ENCODE data around the gene RAD21L1.
"Not testable (repeated sequence)": the region's sequence is repeated elsewhere in the genome, so short reads cannot be mapped to it uniquely, and the experiment has no call there.

The RAD21L1 gene

DNA sequence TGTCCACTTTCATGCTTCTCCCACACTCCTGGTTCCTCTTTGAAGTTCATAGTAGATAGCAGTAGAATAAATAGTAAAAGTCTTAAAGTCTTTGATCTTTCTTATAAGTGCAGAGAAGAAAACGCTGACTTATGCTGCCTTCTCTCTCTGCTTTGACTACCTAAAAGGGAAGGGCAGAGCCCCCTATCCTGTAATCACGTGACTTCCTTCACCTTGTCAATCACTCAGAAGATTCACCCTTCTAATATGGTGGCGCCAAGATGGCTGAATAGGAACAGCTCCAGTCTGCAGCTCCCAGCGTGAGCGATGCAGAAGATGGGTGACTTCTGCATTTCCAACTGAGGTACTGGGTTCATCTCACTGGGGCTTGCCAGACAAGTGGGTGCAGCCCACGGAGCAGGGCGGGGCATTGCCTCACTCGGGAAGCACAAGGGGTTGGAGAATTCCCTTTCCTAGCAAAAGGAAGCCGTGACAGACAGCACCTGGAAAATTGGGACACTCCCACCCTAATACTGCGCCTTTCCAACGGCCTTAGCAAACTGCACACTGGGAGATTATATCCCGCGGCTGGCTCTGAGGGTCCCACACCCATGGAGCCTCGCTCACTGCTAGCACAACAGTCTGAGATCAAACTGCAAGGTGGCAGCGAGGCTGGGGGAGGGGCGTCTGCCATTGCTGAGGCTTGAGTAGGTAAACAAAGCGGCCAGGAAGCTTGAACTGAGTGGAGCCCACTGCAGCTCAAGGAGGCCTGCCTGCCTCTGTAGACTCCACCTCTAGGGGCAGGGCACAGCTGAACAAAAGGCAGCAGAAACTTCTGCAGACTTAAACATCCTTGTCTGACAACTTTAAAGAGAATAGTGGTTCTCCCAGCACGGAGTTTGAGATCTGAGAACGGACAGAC lies 9.1 kb upstream of the RAD21L1 start:
- H3K4me3 ChIP-seq, H3K27ac ChIP-seq: not testable (repeated sequence)

DNA sequence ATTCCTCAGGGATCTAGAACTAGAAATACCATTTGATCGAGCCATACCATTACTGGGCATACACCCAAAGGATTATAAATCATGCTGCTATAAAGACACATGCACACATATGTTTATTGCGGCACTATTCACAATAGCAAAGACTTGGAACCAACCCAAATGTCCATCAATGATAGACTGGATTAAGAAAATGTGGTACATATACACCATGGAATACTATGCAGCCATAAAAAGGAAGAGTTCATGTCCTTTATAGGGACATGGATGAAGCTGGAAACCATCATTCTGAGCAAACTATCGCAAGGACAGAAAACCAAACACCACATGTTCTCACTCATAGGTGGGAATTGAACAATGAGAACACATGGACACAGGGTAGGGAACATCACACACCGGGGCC lies 3.1 kb upstream of the RAD21L1 start:
- H3K4me3 ChIP-seq, H3K27ac ChIP-seq: not testable (repeated sequence)

DNA sequence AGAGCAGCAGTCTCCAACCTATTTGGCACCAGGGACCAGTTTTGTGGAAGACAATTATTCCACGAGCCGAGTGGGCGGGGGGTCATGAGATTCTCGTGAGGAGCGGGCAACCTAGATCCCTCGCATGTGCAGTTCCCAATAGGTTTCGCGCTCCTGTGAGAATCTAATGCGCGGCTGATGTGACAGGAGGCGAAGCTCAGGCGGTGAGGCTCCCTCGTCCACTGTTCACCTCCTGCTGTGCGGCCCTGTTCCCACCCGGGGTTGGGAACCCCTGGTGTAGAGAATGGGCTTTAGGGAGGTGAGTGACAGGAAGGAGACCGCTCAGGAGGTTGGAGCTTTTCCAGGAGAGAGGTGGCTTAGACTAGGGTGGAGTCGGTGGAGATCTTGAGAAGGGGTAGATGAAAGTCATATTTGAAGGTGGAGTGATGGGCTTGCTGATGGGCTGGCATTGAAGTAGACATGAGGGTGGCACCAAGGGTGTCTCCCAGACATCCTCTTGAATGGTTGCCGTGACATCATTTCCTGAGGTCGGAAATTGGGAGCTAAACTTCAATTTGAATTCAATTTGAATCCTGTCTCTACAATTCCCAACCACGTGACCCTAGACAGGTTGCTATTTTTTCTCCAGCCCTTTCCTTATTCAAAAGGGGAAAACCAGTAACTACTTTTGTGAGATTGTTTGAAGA lies 1.5 kb upstream of the RAD21L1 start:
- no peak overlapping the region for H3K27ac ChIP-seq
- H3K4me3 ChIP-seq = no peak overlapping the region

DNA sequence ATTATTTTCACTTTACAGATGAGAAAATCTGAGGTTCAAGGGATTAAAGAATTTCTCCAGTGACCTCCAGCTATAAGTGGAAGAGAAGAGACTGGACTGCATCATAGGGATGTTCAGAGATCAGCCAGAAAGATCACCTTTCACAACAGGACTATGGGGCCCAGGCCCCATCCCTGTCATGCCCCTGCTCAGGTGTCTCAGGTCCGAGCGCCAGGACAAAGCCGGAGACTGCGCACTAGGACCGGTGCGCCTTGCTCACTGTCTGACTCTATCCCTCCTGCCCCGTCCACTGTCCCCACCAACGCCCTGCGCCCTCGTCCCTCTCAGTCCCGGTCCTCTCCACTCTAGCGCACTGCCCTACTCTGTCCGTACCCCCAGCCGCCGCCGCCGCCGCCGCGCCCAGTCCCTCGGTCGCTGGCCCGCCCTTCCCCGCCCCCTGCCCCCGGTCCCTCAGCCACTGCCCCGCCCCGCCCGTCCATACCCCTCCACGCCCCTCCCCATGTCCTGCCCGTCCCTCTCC lies 521 bp upstream of the RAD21L1 start:
- Histone ChIP-seq H3K27ac (peak overlapping the region in 1 of 21 experiments; percentile 2), H3K4me3 (peak overlapping the region in 6 of 7 experiments; percentile 2 to 38 (median 20))

DNA sequence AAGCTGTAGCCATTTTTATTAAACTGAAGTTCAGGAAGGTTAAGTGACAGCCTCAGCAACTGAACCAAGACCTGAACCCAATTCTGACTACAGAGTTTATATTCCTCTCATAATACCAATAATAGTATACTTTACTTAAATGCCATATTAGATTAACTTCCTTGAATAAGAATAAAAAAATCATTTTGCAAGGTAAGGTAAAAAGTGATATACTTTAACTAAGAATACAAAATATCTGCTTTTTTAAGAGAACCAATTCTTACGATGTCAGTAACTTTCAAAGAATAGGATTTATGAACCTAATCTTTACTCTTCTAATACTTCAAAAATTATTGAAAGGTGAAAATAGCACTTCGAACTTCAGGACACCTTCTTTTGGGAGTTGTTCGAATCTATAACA lies 3.7 kb downstream of the RAD21L1 start:
- Histone ChIP-seq H3K4me3 (no peak overlapping the region), H3K27ac (no peak overlapping the region)

DNA sequence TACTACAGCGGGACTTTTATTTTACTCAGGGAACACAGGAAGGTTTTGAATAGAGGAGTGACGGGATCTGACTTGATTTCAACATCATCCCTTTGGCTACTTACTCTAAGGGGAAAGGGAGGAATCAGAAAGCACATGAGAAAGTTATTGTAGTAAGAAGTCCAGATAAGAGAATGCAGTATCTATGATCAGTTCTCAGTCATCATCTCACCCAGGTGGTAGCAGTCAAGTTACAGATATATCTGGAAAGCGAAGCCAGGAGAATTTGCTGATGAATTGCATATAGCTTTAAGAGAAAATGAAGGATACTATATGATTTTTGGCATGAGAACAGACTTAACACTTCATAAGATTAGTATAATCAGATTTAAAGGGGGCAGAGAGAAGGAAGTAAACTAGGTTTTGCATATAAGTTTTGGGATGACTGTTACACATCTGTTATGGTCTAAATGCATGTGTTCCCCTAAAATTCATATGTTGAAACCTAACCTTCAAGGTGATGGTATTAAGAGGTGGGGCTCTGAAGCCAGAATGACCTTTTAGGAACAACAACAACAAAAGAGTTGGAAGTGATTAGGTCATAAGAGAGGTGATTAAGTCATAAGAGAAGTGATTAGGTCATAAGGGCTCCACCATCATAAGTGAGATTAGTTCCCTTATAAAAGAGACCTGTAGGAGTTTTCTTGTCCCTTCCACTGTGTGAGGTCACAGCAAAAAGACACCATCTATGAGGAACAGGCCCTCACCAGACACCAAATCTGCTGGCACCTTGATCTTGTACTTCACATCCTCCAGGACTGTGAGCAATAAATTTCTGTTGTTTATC lies 6.7 kb downstream of the RAD21L1 start:
- Histone ChIP-seq H3K27ac (no peak overlapping the region), H3K4me3 (no peak overlapping the region)

DNA sequence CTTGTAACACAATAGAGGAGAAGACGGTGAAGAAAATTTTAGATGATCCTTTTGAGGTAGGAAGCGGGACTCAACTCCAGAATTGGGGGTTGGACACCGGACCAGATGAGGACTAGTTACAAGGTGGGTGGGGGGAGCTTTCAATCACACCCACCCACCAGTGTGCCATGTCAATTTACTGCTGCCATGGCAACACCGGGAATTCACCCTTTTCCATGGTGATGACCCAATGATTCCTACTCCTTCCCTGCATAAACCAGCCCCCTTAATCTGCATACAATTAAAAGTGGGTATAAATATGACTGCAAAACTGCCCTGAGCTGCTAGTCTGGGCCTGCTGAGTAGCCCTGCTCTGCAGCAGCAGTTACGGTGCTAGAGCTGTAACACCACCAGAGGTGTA lies 14.7 kb downstream of the RAD21L1 start:
- H3K4me3 ChIP-seq = no peak overlapping the region
- no peak overlapping the region for H3K27ac ChIP-seq

DNA sequence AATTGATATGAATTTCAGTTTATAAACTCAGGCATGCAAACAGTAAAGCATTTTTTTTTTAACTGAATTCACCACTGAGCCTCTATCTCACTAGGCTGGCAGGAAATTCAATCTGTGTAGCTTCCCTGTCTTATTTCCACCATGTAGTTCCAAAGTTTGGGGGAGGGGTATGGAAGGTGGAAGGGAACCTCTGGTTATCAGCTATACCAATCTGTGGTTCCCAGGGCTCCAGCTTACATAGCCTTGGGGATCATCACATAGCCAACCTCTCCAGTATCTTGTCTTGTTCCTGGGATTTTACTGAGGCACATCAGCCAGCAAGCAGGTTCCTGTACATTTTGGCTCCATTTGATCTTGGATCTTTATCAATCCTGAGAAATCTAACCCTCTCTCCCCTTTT lies 15.6 kb downstream of the RAD21L1 start:
- Histone ChIP-seq H3K27ac (no peak overlapping the region), H3K4me3 (no peak overlapping the region)

DNA sequence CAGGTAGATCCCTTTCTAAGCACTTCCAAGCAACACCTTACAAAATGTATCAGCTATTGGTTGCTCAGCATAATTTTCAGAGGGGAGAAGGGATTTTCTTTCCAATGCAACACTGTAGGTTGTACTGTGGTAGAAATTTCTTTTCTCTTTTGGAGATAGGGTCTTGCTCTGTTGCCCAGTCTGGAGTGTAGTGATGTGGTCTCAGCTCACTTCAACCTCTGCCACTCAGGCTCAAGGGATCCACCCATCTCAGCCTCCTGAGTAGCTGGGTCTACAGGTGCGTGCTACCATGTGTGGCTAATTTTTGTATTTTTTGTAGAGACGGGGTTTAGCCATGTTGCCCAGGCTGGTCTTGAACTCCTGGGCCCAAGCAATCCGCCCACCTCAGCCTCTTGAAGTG lies 16.3 kb downstream of the RAD21L1 start:
- Histone ChIP-seq H3K27ac (no peak overlapping the region), H3K4me3 (no peak overlapping the region)

DNA sequence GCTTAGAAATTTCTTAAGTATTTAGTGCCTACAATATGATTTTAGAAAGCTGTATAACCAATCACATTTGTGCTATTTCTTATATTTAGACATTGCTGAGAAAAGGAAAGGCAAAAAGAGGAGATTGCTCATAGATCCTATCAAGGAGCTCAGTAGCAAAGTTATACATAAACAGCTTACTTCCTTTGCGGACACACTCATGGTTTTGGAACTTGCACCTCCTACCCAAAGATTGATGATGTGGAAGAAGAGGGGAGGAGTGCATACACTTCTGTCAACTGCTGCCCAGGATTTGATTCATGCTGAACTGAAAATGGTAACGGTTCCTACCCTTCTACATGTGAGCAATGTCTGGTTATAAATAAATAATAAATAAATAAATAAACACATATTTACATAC lies 16.7 kb downstream of the RAD21L1 start:
- H3K4me3 ChIP-seq = no peak overlapping the region
- no peak overlapping the region for H3K27ac ChIP-seq

DNA sequence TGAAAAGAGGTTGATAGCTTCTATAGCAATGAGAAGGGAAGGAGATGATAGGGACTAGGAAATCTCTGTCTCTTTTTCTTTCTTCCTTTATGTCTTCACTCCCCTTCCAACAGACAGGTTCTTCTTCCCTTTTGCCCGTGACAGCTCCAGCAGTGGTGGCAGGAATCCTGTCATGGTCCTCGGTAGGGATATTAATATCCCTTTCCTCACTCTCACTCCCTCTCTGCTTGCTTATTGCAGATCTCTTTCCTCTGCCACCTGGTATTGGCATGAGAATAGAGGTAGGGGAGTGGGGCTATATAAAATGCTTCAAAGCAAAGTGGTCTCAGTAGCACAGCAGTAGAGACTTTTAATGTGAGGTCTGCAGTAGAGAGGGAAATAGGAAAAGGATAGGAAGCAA lies 19.7 kb downstream of the RAD21L1 start:
- no peak overlapping the region for H3K4me3 ChIP-seq

DNA sequence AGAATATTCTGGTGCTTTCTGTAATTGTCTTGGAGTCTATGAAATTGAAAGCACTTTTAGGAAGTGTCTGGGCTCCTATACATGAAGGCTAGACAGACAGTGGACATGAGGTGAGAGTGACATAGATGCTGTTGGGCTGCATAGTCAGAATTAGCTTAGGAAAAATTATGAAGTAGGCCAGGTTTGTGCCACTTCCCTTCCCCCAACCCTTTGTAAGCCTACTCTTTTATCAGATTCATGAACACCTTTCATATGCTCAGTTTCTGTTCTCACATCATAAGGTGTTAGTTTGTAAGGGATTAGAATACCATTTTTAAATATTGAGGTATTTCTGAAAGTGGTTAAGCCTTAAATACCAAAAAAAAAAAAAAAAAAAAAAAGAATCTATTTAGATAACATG lies 21.8 kb downstream of the RAD21L1 start:
- Histone ChIP-seq H3K4me3 (no peak overlapping the region), H3K27ac (no peak overlapping the region)

More for the DNA sequence above, 19.7 kb downstream of the RAD21L1 start:
- no peak overlapping the region for H3K27ac ChIP-seq

DNA sequence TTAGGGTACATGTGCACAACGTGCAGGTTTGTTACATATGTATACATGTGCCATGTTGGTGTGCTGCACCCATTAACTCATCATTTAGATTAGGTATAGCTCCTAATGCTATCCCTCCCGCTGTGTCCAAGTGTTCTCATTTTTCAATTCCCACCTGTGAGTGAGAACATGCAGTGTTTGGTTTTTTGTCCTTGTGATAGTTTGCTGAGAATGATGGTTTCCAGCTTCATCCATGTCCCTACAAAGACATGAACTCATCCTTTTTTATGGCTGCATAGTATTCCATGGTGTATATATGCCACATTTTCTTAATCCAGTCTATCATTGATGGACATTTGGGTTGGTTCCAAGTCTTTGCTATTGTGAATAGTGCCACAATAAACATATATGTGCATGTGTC lies 24.4 kb downstream of the RAD21L1 start:
- not testable (repeated sequence) for H3K27ac ChIP-seq, H3K4me3 ChIP-seq

DNA sequence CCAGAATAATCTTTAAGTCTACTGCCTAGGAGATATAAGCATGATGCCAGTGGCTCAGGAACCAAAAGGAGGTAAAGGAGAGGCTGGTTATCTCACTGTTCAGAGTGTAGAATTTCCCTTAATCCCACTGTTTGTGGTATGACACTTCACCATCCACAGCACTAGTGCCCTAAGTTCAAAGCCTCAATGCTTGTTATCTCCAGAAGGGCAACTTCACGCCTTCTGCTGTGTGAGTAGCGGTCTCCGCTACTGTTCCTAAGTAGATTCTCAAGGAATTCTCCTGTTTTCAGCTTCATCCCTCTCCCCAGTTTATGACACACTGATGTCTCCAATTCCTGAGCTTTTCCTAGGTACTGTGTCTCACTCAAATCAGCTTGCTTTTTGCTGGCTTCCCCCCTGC lies 26.6 kb downstream of the RAD21L1 start:
- Histone ChIP-seq H3K4me3 (no peak overlapping the region), H3K27ac (no peak overlapping the region)

DNA sequence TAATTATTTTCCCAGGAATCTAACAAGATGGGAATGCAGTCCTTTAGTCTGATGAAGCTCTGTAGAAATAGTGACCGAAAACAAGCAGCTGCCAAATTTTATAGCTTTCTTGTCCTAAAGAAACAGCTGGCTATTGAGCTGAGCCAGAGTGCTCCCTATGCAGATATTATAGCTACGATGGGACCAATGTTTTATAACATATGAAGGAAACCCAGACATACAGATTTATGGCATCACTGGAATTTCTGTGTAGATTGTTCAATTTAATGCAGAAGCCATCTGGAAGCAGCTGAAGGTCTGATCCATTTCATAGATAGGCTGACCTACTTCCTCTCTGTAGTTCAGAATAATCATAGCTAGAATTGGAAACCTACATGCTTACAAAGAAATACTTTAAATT lies 28.4 kb downstream of the RAD21L1 start:
- no peak overlapping the region for H3K4me3 ChIP-seq
- H3K27ac ChIP-seq = no peak overlapping the region

DNA sequence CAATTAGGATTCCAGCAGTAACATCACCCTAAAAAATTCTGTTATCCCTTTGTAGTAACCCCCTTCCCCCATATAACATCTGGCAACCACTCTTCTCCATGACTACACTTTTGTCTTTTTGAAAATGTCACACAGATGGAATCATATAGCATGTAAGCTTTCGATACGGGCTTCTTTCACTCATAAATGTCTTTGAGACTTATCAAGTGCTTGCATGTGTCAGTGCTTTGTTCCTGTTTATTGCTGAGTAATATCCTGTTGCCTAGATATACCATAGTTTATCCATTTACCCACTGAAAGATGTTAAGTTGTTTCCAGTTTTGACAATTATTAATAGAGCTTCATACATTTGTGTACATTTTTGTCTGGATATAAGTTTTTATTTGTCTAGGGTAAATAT lies 29.8 kb downstream of the RAD21L1 start:
- H3K4me3 ChIP-seq = no peak overlapping the region
- H3K27ac ChIP-seq = no peak overlapping the region

DNA sequence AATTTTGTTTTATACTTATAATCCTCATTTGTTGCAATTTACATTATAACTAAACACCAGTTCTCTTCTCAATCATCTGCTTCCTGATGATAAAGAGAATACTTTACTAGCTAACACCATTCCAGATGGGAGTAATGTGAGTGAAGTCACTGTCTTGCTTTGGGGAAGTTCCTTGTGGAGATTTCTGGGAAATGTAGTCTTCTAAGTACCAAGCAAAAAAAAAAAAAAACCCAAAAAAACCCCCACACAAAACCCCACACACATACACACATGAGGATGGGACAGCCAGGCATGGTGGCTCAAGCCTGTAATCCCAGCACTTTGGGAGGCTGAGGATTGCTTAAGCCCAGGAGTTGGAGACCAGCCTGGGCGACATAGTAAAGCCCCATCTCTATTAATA lies 38.0 kb downstream of the RAD21L1 start:
- no peak overlapping the region for H3K27ac ChIP-seq
- H3K4me3 ChIP-seq = no peak overlapping the region

DNA sequence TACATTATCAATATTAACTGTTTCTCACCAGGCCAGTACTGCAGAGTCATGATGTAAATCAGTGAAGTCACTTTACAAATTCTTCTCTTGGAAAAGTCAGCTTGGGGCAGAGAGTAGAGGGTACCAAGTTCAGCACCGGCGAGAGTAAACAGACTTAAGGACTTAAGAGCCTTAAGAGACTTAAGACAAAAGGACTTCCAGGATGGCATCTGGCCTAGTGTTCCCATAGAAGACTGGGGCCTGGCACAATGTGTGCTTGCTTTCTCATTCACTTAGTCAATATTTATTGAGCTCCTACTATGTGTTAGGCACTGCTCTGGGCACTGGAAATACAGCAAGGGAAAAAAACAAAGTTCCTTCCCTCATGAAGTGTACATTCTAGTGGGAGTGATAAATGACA lies 38.9 kb downstream of the RAD21L1 start:
- Histone ChIP-seq H3K27ac (no peak overlapping the region), H3K4me3 (no peak overlapping the region)

DNA sequence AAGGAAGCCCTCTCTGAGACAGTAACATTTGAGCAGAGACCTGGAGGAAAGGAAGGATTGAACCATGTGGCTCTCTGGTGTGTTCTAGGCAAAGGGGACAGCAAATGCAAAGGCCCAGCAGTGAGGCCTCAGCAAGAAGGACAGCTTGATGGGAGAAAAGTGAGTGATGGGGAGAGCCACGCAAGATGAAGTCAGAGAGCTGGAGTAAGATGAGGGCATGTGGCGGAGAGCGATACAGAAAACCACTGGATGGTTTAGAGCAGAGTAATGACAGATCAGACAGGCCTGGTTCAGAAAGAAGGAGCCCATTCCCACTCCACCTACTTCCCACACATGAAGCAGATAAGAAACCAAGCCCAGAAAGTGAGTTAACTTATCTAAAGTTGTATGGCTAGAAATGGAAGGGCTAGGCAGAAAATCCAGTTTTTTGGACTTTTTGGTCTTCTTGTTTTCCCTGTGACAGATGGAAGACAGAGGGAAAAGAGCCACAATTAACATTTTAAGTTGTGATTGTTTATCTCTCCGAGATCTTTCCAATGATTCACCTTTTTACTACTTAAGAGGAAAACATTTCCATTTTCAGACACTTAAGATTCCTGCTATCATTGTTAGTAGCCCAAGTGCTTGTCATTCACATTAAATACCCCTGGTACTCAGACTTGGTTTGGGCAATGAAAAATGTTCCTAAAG lies 39.5 kb downstream of the RAD21L1 start:
- Histone ChIP-seq H3K27ac (peak overlapping the region in 10 of 21 experiments; percentile 14 to 67 (median 58)), H3K4me3 (peak overlapping the region in 6 of 7 experiments; percentile 59 to 83 (median 74))

DNA sequence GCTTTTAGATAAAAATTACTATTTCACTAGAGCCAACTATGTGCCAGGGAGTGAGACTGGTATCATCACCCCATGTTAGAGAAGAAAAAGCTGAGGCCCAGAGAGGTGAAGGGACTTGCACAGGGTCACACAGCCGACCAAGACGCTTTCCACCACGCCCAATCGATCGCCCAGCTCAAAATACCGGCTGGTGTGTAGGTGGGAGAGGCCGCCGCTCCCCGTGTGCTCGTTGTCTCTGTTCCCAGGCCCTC lies 40.0 kb downstream of the RAD21L1 start:
- Histone ChIP-seq H3K4me3 (peak overlapping the region; percentile 59 to 83 (median 74)), H3K27ac (peak overlapping the region in 10 of 21 experiments; percentile 14 to 67 (median 58))
